SW 1271 (cell line): ENCODE measurements around the gene LRRC14B.
"Not testable (repeated sequence)": the region's sequence is repeated elsewhere in the genome, so short reads cannot be mapped to it uniquely, and the experiment has no call there.

ENCODE experiments used
- DNase-seq, 2 experiments: peaks; one replicate each; lab custom pipeline; 2025; lab: John Stamatoyannopoulos, UW

The LRRC14B gene

GRCh38 chr5:192970-193831, 1.9 kb downstream of the LRRC14B start:
- no peak for DNase-seq

GRCh38 chr5:194102-194501, 2.8 kb downstream of the LRRC14B start:
- no peak for DNase-seq

- no peak for DNase-seq
These were observed 3.4 kb downstream of the LRRC14B start for GRCh38 chr5:194603-195209.

GRCh38 chr5:195401-196160, 4.3 kb downstream of the LRRC14B start:
- DNase-seq: no peak

GRCh38 chr5:196350-196749, 5.1 kb downstream of the LRRC14B start:
- no peak for DNase-seq

- DNase-seq: not testable (repeated sequence)
These were observed 5.7 kb downstream of the LRRC14B start for GRCh38 chr5:197031-197430.

GRCh38 chr5:197892-198489, 6.7 kb downstream of the LRRC14B start:
- DNase-seq: no peak

GRCh38 chr5:198516-199196, 7.4 kb downstream of the LRRC14B start:
- DNase-seq: no peak

GRCh38 chr5:199197-199949, 8.1 kb downstream of the LRRC14B start:
- DNase-seq: no peak

- no peak for DNase-seq
These were observed 8.8 kb downstream of the LRRC14B start for GRCh38 chr5:199950-200645.

GRCh38 chr5:200985-201384, 9.7 kb downstream of the LRRC14B start:
- DNase-seq: no peak

- DNase-seq: no peak
These were observed 10.4 kb downstream of the LRRC14B start for GRCh38 chr5:201672-202071.

GRCh38 chr5:203246-203930, 12.1 kb downstream of the LRRC14B start:
- no peak for DNase-seq

GRCh38 chr5:204001-204400, 12.7 kb downstream of the LRRC14B start:
- DNase-seq: no peak

GRCh38 chr5:204462-204861, 13.2 kb downstream of the LRRC14B start:
- no peak for DNase-seq

GRCh38 chr5:204966-205670, 13.8 kb downstream of the LRRC14B start:
- DNase-seq: no peak

- no peak for DNase-seq
These were observed 15.1 kb downstream of the LRRC14B start for GRCh38 chr5:206406-206805.

- no peak for DNase-seq
These were observed 15.7 kb downstream of the LRRC14B start for GRCh38 chr5:206927-207536.

- no peak for DNase-seq
These were observed 16.3 kb downstream of the LRRC14B start for GRCh38 chr5:207599-207998.
